Sigmoid colon (tissue), 7 donors: ENCODE measurements around the gene CMTM3. TPM values are rescaled to one million over a fixed set of nuclear protein-coding genes. Genes with fewer than 3 reads are reported as not detected.
"Not testable (repeated sequence)": the region's sequence is repeated elsewhere in the genome, so short reads cannot be mapped to it uniquely, and the experiment has no call there.

ENCODE experiments used
- DNase-seq: peaks from one replicate; pipeline ENCODE4 v3.0.0-alpha.2; 2019
- H3K27ac ChIP-seq, 4 donors: fragments of 200-600 bp; sonication (generic); one replicate each; pipeline ENCODE4 v1.5.1; 2016 to 2019; ENCODE audit warnings: mild to moderate bottlenecking in 1 of 4
- H3K27me3 ChIP-seq, 3 donors: fragments of 200-600 bp; sonication (generic); one replicate each; pipeline ENCODE4 v1.5.1; 2019; ENCODE audit warnings: mild to moderate bottlenecking in 1 of 3
- H3K36me3 ChIP-seq, 4 donors: fragments of 200-600 bp; sonication (generic); one replicate each; pipeline ENCODE4 v1.5.1; 2016 to 2019
- H3K4me1 ChIP-seq, 4 donors: fragments of 200-600 bp; sonication (generic); one replicate each; pipeline ENCODE4 v1.5.1; 2017 to 2019
- H3K4me3 ChIP-seq, 4 donors: fragments of 200-600 bp; sonication (generic); one replicate each; pipeline ENCODE4 v1.5.1; 2017 to 2019; ENCODE audit warnings: mild to moderate bottlenecking in 2 of 4, moderate library complexity in 1 of 4
- H3K9me3 ChIP-seq, 4 donors: fragments of 200-600 bp in 3 of 4; sonication (generic) in 3 of 4; one replicate each; pipeline versions ENCODE4 v1.5.1 to v1.6.1; 2013 to 2019
- CTCF ChIP-seq, 4 experiments: fragments of 450-650 bp in 3 of 4; fragments of 200-600 bp in 1 of 4; IDR thresholded peaks; one replicate each; pipeline ENCODE4 v1.5.1; 2016 to 2019; ENCODE audit warnings: antibody characterized with exemption in 4 of 4, mild to moderate bottlenecking in 3 of 4, moderate library complexity in 2 of 4
- EP300 ChIP-seq, 4 donors: sonication (generic); formaldehyde crosslinking; IDR thresholded peaks; one replicate each; pipeline ENCODE4 v1.6.1; 2017; ENCODE audit warnings: antibody characterized with exemption in 4 of 4
- POLR2A ChIP-seq, 2 donors: fragments of 450-650 bp; IDR thresholded peaks; one replicate each; pipeline ENCODE4 v1.6.1; 2016; ENCODE audit warnings: antibody characterized with exemption in 2 of 2, mild to moderate bottlenecking in 2 of 2, moderate library complexity in 2 of 2
- POLR2AphosphoS5 ChIP-seq, 4 donors: sonication (generic); formaldehyde crosslinking; IDR thresholded peaks; one replicate each; pipeline ENCODE4 v1.6.1; 2017; ENCODE audit warnings: antibody characterized with exemption in 4 of 4
- WGBS, 2 donors: extraction: QIAGEN DNeasy Blood & Tissue Kit; methylation state at CpG; one replicate each; pipeline ENCODE4 v1.1.7; 2013; 5-methylcytosine and 5-hydroxymethylcytosine counted together
- intact Hi-C: fragments of 100-400 bp; cut with DNase I; formaldehyde crosslinking; loops from one replicate; pipeline ENCODE4 v1.15.1; 2023
- polyA plus RNA-seq, 3 donors: library from polyadenylated mRNA; stranded (reverse); fragments of 200-250 nt; gene quantifications; one replicate each; pipeline ENCODE4 v1.2.3, GENCODE V29; 2013
- total RNA-seq, 4 donors: library from RNA; depleted of rRNA; stranded (reverse); fragments of >200 nt; gene quantifications; one replicate each; pipeline ENCODE4 v1.1.0, GENCODE V29; 2016
- donor health status: healthy with polysubstance abuse.
- donor health status: Bipolar disorder and iron deficiency.
- donor health status: healthy.

CMTM3 gene
- total and polyA plus RNA-seq, 7 donors = 8.6 to 18.8 (median 15.5) TPM

GRCh38 chr16:66563574-66564334 is 40.8 kb upstream of the CMTM3 start:
- WGBS, 2 donors = 95 to 98% methylated on average over 2 of the region's 2 CpGs
- Histone ChIP-seq H3K4me1 (no peaks in the 10 kb centered on the region), H3K9me3 (no peaks in the 10 kb centered on the region), H3K27ac (no peak overlapping the region), H3K27me3 (no peaks in the 10 kb centered on the region), H3K4me3 (no peak overlapping the region), H3K36me3 (peaks cover 0 to 55% (median 5%) of the 10 kb centered on the region in 4 donors)
- no peak for TF ChIP-seq POLR2A (IDR thresholded peaks at IDR 0.05)
- TF ChIP-seq EP300 (IDR thresholded peaks at IDR 0.05) = no peak
- no peak for TF ChIP-seq CTCF (IDR thresholded peaks at IDR 0.05)
- TF ChIP-seq POLR2AphosphoS5 (IDR thresholded peaks at IDR 0.05) = no peak
- intact Hi-C loops = no loop called here
- no peak for DNase-seq

GRCh38 chr16:66566051-66566901 is 38.2 kb upstream of the CMTM3 start, which contains the start of gene CMTM1:
Gene CMTM1, plus strand, starts transcription at chr16:66566439. Its CDS starts 75 bp downstream, at chr16:66566514.
- Histone ChIP-seq H3K9me3 (no peaks in the 10 kb centered on the region), H3K27me3 (no peaks in the 10 kb centered on the region), H3K4me1 (no peaks in the 10 kb centered on the region), H3K27ac (no peak within 1 kb of the TSS), H3K36me3 (peaks cover 0 to 42% (median 5%) of the 10 kb centered on the region in 4 donors), H3K4me3 (no peak within 1 kb of the TSS)
- WGBS, 2 donors = 96% methylated on average over 54 of the region's 54 CpGs
- no peak for DNase-seq
- intact Hi-C loops = no loop called here
- TF ChIP-seq POLR2A (IDR thresholded peaks at IDR 0.05) = no peak
- TF ChIP-seq EP300 (IDR thresholded peaks at IDR 0.05) = no peak
- no peak for TF ChIP-seq POLR2AphosphoS5 (IDR thresholded peaks at IDR 0.05)
- no peak for TF ChIP-seq CTCF (IDR thresholded peaks at IDR 0.05)

- intact Hi-C loops, DNase-seq: not testable (repeated sequence)
These were observed 37.2 kb upstream of the CMTM3 start for GRCh38 chr16:66567270-66567669.

GRCh38 chr16:66568355-66568754 is 36.1 kb upstream of the CMTM3 start:
- H3K27me3 ChIP-seq = no peaks in the 10 kb centered on the region
- no peak overlapping the region for H3K4me3 ChIP-seq
- TF ChIP-seq CTCF (IDR thresholded peaks at IDR 0.05) (no peak), POLR2A (IDR thresholded peaks at IDR 0.05) (no peak), EP300 (IDR thresholded peaks at IDR 0.05) (no peak), POLR2AphosphoS5 (IDR thresholded peaks at IDR 0.05) (no peak)
- no peaks in the 10 kb centered on the region for H3K4me1 ChIP-seq
- intact Hi-C loops = no loop called here
- no peak for DNase-seq
- H3K36me3 ChIP-seq = peaks cover 0 to 36% (median 5%) of the 10 kb centered on the region in 4 donors
- WGBS, 2 donors = 95 to 99% methylated on average over 2 of the region's 2 CpGs
- no peaks in the 10 kb centered on the region for H3K9me3 ChIP-seq
- no peak overlapping the region for H3K27ac ChIP-seq

More at GRCh38 chr16:66567270-66567669, 37.2 kb upstream of the CMTM3 start:
- not testable (repeated sequence) for H3K27ac ChIP-seq, H3K4me1 ChIP-seq, H3K4me3 ChIP-seq, H3K9me3 ChIP-seq, H3K27me3 ChIP-seq
- 95 to 97% methylated on average over 3 of the region's 3 CpGs for WGBS, 2 donors
- peaks cover 0 to 42% (median 5%) of the 10 kb centered on the region in 4 donors for H3K36me3 ChIP-seq

GRCh38 chr16:66569131-66569530 is 35.4 kb upstream of the CMTM3 start:
- intact Hi-C loops = no loop called here
- Histone ChIP-seq H3K36me3 (peaks cover 0 to 28% (median 5%) of the 10 kb centered on the region in 4 donors), H3K4me1 (no peaks in the 10 kb centered on the region), H3K9me3 (no peaks in the 10 kb centered on the region), H3K27ac (no peak overlapping the region), H3K27me3 (no peaks in the 10 kb centered on the region), H3K4me3 (no peak overlapping the region)
- 96 to 98% methylated on average over 1 of the region's 1 CpG for WGBS, 2 donors
- DNase-seq = no peak
- TF ChIP-seq CTCF (IDR thresholded peaks at IDR 0.05) (no peak), POLR2A (IDR thresholded peaks at IDR 0.05) (no peak), POLR2AphosphoS5 (IDR thresholded peaks at IDR 0.05) (no peak), EP300 (IDR thresholded peaks at IDR 0.05) (no peak)
